WTC11 (cell line): ENCODE data around the gene GTF3C1.

ENCODE experiments used
- CREB1 ChIP-seq: sonication (generic); formaldehyde crosslinking; IDR thresholded peaks from 2 replicates; pipeline ENCODE4 v1.8.0; 2023; ENCODE audit warnings: mild to moderate bottlenecking, missing genetic modification reagents
- CREM ChIP-seq: sonication (generic); formaldehyde crosslinking; IDR thresholded peaks from 2 replicates; pipeline ENCODE4 v1.8.1; 2022; ENCODE audit warnings: mild to moderate bottlenecking, missing genetic modification reagents, moderate library complexity
- CTCF ChIP-seq: fragments of 200-600 bp; IDR thresholded peaks from 2 replicates; pipeline ENCODE4 v1.8.0; 2022; ENCODE audit warnings: antibody characterized with exemption
- ESRRA ChIP-seq: sonication (generic); formaldehyde crosslinking; IDR thresholded peaks from 2 replicates; pipeline ENCODE4 v1.8.1; 2022; ENCODE audit warnings: mild to moderate bottlenecking, missing genetic modification reagents, borderline replicate concordance
- FOXP4 ChIP-seq: sonication (generic); formaldehyde crosslinking; IDR thresholded peaks from 2 replicates; pipeline ENCODE4 v1.8.0; 2022; ENCODE audit warnings: mild to moderate bottlenecking, missing genetic modification reagents
- NFYB ChIP-seq: sonication (generic); formaldehyde crosslinking; conservative IDR thresholded peaks from 2 replicates; pipeline ENCODE4 v1.8.0; 2022; ENCODE audit warnings: low read depth, missing genetic modification reagents
- ZNF219 ChIP-seq: sonication (generic); formaldehyde crosslinking; IDR thresholded peaks from 2 replicates; pipeline ENCODE4 v1.8.0; 2023; ENCODE audit warnings: missing genetic modification reagents, mild to moderate bottlenecking, borderline replicate concordance
- TF ChIP-seq, protein P1 (sequence below): fragments of 250-450 bp; sonication (Bioruptor Pico); IDR thresholded peaks from 2 replicates; pipeline ENCODE4 v1.9.0; 2021; ENCODE audit warnings: mild to moderate bottlenecking
- TF ChIP-seq, protein P2 (sequence below): sonication (generic); formaldehyde crosslinking; IDR thresholded peaks from 2 replicates; pipeline ENCODE4 v1.8.1; 2022; ENCODE audit warnings: low read depth, missing genetic modification reagents, borderline replicate concordance
- TF ChIP-seq, protein P3 (sequence below): sonication (generic); formaldehyde crosslinking; IDR thresholded peaks from 2 replicates; pipeline ENCODE4 v1.8.1; 2023; ENCODE audit warnings: mild to moderate bottlenecking, missing genetic modification reagents, borderline replicate concordance

DNA sequence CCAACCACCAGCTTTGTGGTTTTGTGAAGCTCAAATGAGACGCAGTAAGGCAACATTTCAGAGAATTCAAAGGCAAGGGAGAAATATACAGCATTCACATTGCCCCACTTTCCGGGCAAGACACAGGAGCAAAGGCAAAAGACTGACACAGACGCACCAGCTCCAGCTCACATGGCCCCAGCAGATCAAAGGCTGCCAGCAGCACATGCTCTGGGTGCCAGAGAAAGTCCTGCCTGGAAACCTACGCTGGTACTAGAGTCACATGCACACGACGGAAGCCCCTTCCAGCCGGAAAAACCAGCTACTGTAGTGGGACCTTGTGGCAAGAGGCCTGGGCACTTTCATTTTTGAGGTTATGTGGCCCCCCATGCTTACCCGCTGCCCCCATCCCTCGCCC is 50.1 kb downstream of the GTF3C1 start:
- TF ChIP-seq CTCF (no peak), NFYB (CRISPR knock-in tag) (no peak), FOXP4 (CRISPR knock-in tag) (no peak), ZNF219 (CRISPR knock-in tag) (no peak), CREB1 (CRISPR knock-in tag) (no peak), CREM (no peak), ESRRA (CRISPR knock-in tag) (no peak)
- TF ChIP-seq, protein P1, sequence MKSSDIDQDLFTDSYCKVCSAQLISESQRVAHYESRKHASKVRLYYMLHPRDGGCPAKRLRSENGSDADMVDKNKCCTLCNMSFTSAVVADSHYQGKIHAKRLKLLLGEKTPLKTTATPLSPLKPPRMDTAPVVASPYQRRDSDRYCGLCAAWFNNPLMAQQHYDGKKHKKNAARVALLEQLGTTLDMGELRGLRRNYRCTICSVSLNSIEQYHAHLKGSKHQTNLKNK (CRISPR knock-in tag) = no peak
- TF ChIP-seq, protein P2, sequence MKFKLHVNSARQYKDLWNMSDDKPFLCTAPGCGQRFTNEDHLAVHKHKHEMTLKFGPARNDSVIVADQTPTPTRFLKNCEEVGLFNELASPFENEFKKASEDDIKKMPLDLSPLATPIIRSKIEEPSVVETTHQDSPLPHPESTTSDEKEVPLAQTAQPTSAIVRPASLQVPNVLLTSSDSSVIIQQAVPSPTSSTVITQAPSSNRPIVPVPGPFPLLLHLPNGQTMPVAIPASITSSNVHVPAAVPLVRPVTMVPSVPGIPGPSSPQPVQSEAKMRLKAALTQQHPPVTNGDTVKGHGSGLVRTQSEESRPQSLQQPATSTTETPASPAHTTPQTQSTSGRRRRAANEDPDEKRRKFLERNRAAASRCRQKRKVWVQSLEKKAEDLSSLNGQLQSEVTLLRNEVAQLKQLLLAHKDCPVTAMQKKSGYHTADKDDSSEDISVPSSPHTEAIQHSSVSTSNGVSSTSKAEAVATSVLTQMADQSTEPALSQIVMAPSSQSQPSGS (CRISPR knock-in tag) = no peak
- TF ChIP-seq, protein P3, sequence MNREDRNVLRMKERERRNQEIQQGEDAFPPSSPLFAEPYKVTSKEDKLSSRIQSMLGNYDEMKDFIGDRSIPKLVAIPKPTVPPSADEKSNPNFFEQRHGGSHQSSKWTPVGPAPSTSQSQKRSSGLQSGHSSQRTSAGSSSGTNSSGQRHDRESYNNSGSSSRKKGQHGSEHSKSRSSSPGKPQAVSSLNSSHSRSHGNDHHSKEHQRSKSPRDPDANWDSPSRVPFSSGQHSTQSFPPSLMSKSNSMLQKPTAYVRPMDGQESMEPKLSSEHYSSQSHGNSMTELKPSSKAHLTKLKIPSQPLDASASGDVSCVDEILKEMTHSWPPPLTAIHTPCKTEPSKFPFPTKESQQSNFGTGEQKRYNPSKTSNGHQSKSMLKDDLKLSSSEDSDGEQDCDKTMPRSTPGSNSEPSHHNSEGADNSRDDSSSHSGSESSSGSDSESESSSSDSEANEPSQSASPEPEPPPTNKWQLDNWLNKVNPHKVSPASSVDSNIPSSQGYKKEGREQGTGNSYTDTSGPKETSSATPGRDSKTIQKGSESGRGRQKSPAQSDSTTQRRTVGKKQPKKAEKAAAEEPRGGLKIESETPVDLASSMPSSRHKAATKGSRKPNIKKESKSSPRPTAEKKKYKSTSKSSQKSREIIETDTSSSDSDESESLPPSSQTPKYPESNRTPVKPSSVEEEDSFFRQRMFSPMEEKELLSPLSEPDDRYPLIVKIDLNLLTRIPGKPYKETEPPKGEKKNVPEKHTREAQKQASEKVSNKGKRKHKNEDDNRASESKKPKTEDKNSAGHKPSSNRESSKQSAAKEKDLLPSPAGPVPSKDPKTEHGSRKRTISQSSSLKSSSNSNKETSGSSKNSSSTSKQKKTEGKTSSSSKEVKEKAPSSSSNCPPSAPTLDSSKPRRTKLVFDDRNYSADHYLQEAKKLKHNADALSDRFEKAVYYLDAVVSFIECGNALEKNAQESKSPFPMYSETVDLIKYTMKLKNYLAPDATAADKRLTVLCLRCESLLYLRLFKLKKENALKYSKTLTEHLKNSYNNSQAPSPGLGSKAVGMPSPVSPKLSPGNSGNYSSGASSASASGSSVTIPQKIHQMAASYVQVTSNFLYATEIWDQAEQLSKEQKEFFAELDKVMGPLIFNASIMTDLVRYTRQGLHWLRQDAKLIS (CRISPR knock-in tag) = no peak
